SJSA1 (cell line): ENCODE measurements around the gene ACOT4. TPM values are rescaled to one million over a fixed set of nuclear protein-coding genes. Genes with fewer than 3 reads are reported as not detected.
A peak's percentile ranks its signal among the peaks of the same experiment; 100 is the strongest.

Source experiments
- DNase-seq, 2 experiments: peaks; one replicate each; pipeline ENCODE4 v3.0.0-alpha.2; 2015 to 2020; ENCODE audit warnings: low spot score in 2 of 2, low read depth in 1 of 2
- H3K27ac ChIP-seq: fragments of 250-450 bp; sonication (Bioruptor Pico); 2 replicates; pipeline ENCODE4 v1.5.1; 2020; ENCODE audit warnings: mild to moderate bottlenecking, moderate library complexity
- H3K27me3 ChIP-seq: fragments of 250-450 bp; sonication (Bioruptor Pico); replicated peaks from 2 replicates; pipeline ENCODE4 v1.5.1; 2020; ENCODE audit warnings: mild to moderate bottlenecking, moderate library complexity
- H3K36me3 ChIP-seq: fragments of 250-450 bp; sonication (Bioruptor Pico); 2 replicates; pipeline ENCODE4 v1.5.1; 2020; ENCODE audit warnings: mild to moderate bottlenecking
- H3K4me1 ChIP-seq: fragments of 250-450 bp; sonication (Bioruptor Pico); replicated peaks from 2 replicates; pipeline ENCODE4 v1.6.1; 2021; ENCODE audit warnings: mild to moderate bottlenecking
- H3K4me3 ChIP-seq: fragments of 250-450 bp; sonication (Bioruptor Pico); 2 replicates; pipeline ENCODE4 v1.5.1; 2020; ENCODE audit warnings: mild to moderate bottlenecking
- H3K9me3 ChIP-seq: fragments of 250-450 bp; sonication (Bioruptor Pico); replicated peaks from 2 replicates; pipeline ENCODE4 v1.5.1; 2020; ENCODE audit warnings: mild to moderate bottlenecking
- total RNA-seq: library from RNA; depleted of rRNA; stranded (reverse); fragments of >200 nt; shearing (Covaris generic); gene quantifications from 2 replicates; pipeline ENCODE4 v1.2.3, GENCODE V29; 2014

The ACOT4 gene
- total RNA-seq, 1 experiment from 2014 or later = 2.1 TPM

GRCh38 chr14:73594491-73594890 lies 2.8 kb downstream of the ACOT4 start:
- no peaks in the 10 kb centered on the region for H3K36me3 ChIP-seq
- no peaks in the 10 kb centered on the region for H3K9me3 ChIP-seq
- H3K4me1 ChIP-seq = peaks cover 5% of the 10 kb centered on the region
- no peak for DNase-seq
- no peaks in the 10 kb centered on the region for H3K27me3 ChIP-seq
- no peak overlapping the region for H3K27ac ChIP-seq
- no peak overlapping the region for H3K4me3 ChIP-seq

GRCh38 chr14:73599499-73599898 lies 7.8 kb downstream of the ACOT4 start:
- no peak for DNase-seq
- no peaks in the 10 kb centered on the region for H3K36me3 ChIP-seq
- no peak overlapping the region for H3K27ac ChIP-seq
- H3K4me3 ChIP-seq = no peak overlapping the region
- H3K27me3 ChIP-seq = no peaks in the 10 kb centered on the region
- no peaks in the 10 kb centered on the region for H3K4me1 ChIP-seq
- no peaks in the 10 kb centered on the region for H3K9me3 ChIP-seq

- Histone ChIP-seq H3K36me3 (no peaks in the 10 kb centered on the region), H3K27ac (no peak overlapping the region), H3K4me3 (no peak overlapping the region), H3K9me3 (no peaks in the 10 kb centered on the region), H3K4me1 (no peaks in the 10 kb centered on the region), H3K27me3 (no peaks in the 10 kb centered on the region)
- DNase-seq = no peak
These were observed 11.3 kb downstream of the ACOT4 start for GRCh38 chr14:73602994-73603393.

- Histone ChIP-seq H3K27me3 (no peaks in the 10 kb centered on the region), H3K9me3 (no peaks in the 10 kb centered on the region), H3K4me1 (no peaks in the 10 kb centered on the region), H3K36me3 (no peaks in the 10 kb centered on the region), H3K27ac (no peak overlapping the region), H3K4me3 (no peak overlapping the region)
- DNase-seq = no peak
These were observed 14.6 kb downstream of the ACOT4 start for GRCh38 chr14:73606271-73606670.

GRCh38 chr14:73607241-73607640 lies 15.6 kb downstream of the ACOT4 start:
- no peak for DNase-seq
- Histone ChIP-seq H3K4me1 (peaks cover 4% of the 10 kb centered on the region), H3K9me3 (no peaks in the 10 kb centered on the region), H3K36me3 (no peaks in the 10 kb centered on the region), H3K27ac (no peak overlapping the region), H3K27me3 (no peaks in the 10 kb centered on the region), H3K4me3 (no peak overlapping the region)

GRCh38 chr14:73610687-73611086 lies 19.0 kb downstream of the ACOT4 start:
- H3K27ac ChIP-seq = no peak overlapping the region
- H3K36me3 ChIP-seq = no peaks in the 10 kb centered on the region; the same call in 1 of the 2 replicates
- no peaks in the 10 kb centered on the region for H3K9me3 ChIP-seq
- H3K4me3 ChIP-seq = no peak overlapping the region
- DNase-seq = no peak
- peaks cover 7% of the 10 kb centered on the region for H3K4me1 ChIP-seq
- no peaks in the 10 kb centered on the region for H3K27me3 ChIP-seq

- Histone ChIP-seq H3K36me3 (no peaks in the 10 kb centered on the region; the same call in 1 of the 2 replicates), H3K27me3 (no peaks in the 10 kb centered on the region), H3K27ac (no peak within 1 kb of the TSS), H3K4me1 (peaks cover 7% of the 10 kb centered on the region), H3K4me3 (peak within 1 kb of the TSS; percentile 67), H3K9me3 (no peaks in the 10 kb centered on the region)
- peak; percentile 74 to 75 for DNase-seq
These were observed 20.8 kb downstream of the ACOT4 start, which contains the start of gene ACOT6 for GRCh38 chr14:73612339-73613045. TSS of gene ACOT6 (plus strand) at chr14:73612517. CDS start at chr14:73612572, 55 bp downstream.

GRCh38 chr14:73613046-73613383 lies 21.3 kb downstream of the ACOT4 start:
- H3K9me3 ChIP-seq = no peaks in the 10 kb centered on the region
- H3K4me3 ChIP-seq = peak overlapping the region; percentile 67
- H3K36me3 ChIP-seq = no peaks in the 10 kb centered on the region; the same call in 1 of the 2 replicates
- no peak overlapping the region for H3K27ac ChIP-seq
- H3K27me3 ChIP-seq = no peaks in the 10 kb centered on the region
- peaks cover 7% of the 10 kb centered on the region for H3K4me1 ChIP-seq
- DNase-seq = no peak

GRCh38 chr14:73613419-73613963 lies 21.8 kb downstream of the ACOT4 start:
- Histone ChIP-seq H3K27ac (no peak overlapping the region), H3K4me3 (no peak overlapping the region), H3K4me1 (peaks cover 7% of the 10 kb centered on the region), H3K36me3 (no peaks in the 10 kb centered on the region; the same call in 1 of the 2 replicates), H3K9me3 (no peaks in the 10 kb centered on the region), H3K27me3 (no peaks in the 10 kb centered on the region)
- no peak for DNase-seq

- Histone ChIP-seq H3K27me3 (no peaks in the 10 kb centered on the region), H3K36me3 (no peaks in the 10 kb centered on the region; the same call in 1 of the 2 replicates), H3K9me3 (no peaks in the 10 kb centered on the region), H3K27ac (no peak overlapping the region), H3K4me1 (peaks cover 7% of the 10 kb centered on the region), H3K4me3 (no peak overlapping the region)
- no peak for DNase-seq
These were observed 25.2 kb downstream of the ACOT4 start for GRCh38 chr14:73616831-73617230.

GRCh38 chr14:73619524-73619923 lies 27.9 kb downstream of the ACOT4 start:
- no peaks in the 10 kb centered on the region for H3K4me1 ChIP-seq
- no peaks in the 10 kb centered on the region for H3K36me3 ChIP-seq
- DNase-seq = no peak
- no peak overlapping the region for H3K4me3 ChIP-seq
- no peaks in the 10 kb centered on the region for H3K27me3 ChIP-seq
- H3K9me3 ChIP-seq = no peaks in the 10 kb centered on the region
- no peak overlapping the region for H3K27ac ChIP-seq

- H3K4me3 ChIP-seq = no peak overlapping the region
- no peak for DNase-seq
- H3K27ac ChIP-seq = no peak overlapping the region
- no peaks in the 10 kb centered on the region for H3K27me3 ChIP-seq
- H3K4me1 ChIP-seq = no peaks in the 10 kb centered on the region
- H3K36me3 ChIP-seq = no peaks in the 10 kb centered on the region
- no peaks in the 10 kb centered on the region for H3K9me3 ChIP-seq
These were observed 28.6 kb downstream of the ACOT4 start for GRCh38 chr14:73620268-73620667.

- Histone ChIP-seq H3K36me3 (no peaks in the 10 kb centered on the region), H3K27ac (no peak overlapping the region), H3K27me3 (no peaks in the 10 kb centered on the region), H3K4me1 (no peaks in the 10 kb centered on the region), H3K9me3 (no peaks in the 10 kb centered on the region), H3K4me3 (no peak overlapping the region)
- DNase-seq = no peak
These were observed 31.9 kb downstream of the ACOT4 start for GRCh38 chr14:73623504-73624054.

- no peak overlapping the region for H3K4me3 ChIP-seq
These were observed 34.0 kb downstream of the ACOT4 start for GRCh38 chr14:73625706-73626105.

More at GRCh38 chr14:73625706-73626105, 34.0 kb downstream of the ACOT4 start:
- Histone ChIP-seq H3K36me3 (no peaks in the 10 kb centered on the region), H3K4me1 (no peaks in the 10 kb centered on the region), H3K9me3 (no peaks in the 10 kb centered on the region), H3K27me3 (no peaks in the 10 kb centered on the region), H3K27ac (no peak overlapping the region)
- DNase-seq = no peak
